ENCODE results near the gene HCN4. TPM values are rescaled to one million over a fixed set of nuclear protein-coding genes. Genes with fewer than 3 reads are reported as not detected.

The HCN4 gene
- total and polyA plus RNA-seq, 2 experiments from 2014 or later: 2.4 to 10.6 TPM

- no peak for TF ChIP-seq ZNF114 (CRISPR knock-in tag; IDR thresholded peaks at IDR 0.05)
- TF ChIP-seq EZH2phosphoT487 (IDR thresholded peaks at IDR 0.05; ENCODE audit: unreplicated experiment): no peak
- TF ChIP-seq REST (IDR thresholded peaks at IDR 0.05; ENCODE audit: unreplicated experiment): no peak
- TF ChIP-seq JUNB (IDR thresholded peaks at IDR 0.05; ENCODE audit: unreplicated experiment): no peak
- TF ChIP-seq STAT1 (IDR thresholded peaks at IDR 0.05; ENCODE audit: unreplicated experiment): no peak
- no peak for TF ChIP-seq ZNF462 (CRISPR knock-in tag; IDR thresholded peaks at IDR 0.05)
- TF ChIP-seq ZNF331 (CRISPR knock-in tag; IDR thresholded peaks at IDR 0.05; ENCODE audit: low read depth): no peak
- no peak for TF ChIP-seq EZH2 (IDR thresholded peaks at IDR 0.05; ENCODE audit: low read depth, unreplicated experiment)
- TF ChIP-seq CTCF (conservative IDR thresholded peaks at IDR 0.05; ENCODE audit: low read depth in 2 of 2): no peak
- no peak for TF ChIP-seq POLR2AphosphoS5 (IDR thresholded peaks at IDR 0.05; ENCODE audit: low read depth)
- no peak for TF ChIP-seq ETS1 (IDR thresholded peaks at IDR 0.05)
- TF ChIP-seq NANOG (IDR thresholded peaks at IDR 0.05; ENCODE audit: borderline replicate concordance): no peak
- no peak for TF ChIP-seq CREB1 (CRISPR knock-in tag; IDR thresholded peaks at IDR 0.05; ENCODE audit: low read depth)
- Histone ChIP-seq H3K36me3 (ENCODE audit: insufficient read depth) (no peaks in the 10 kb centered on the region), H3K27ac (ENCODE audit: low read depth) (no peak overlapping the region), H4K20me1 (replicated peaks; ENCODE audit: insufficient read depth) (no peaks in the 10 kb centered on the region; the same call in none of the 2 replicates), H3F3A (replicated peaks; ENCODE audit: low read depth) (no peaks in the 10 kb centered on the region), H3K4me2 (no peak overlapping the region), H3K27me3 (ENCODE audit: insufficient read depth) (no peaks in the 10 kb centered on the region), H3K79me2 (replicated peaks; ENCODE audit: insufficient read depth) (peaks cover 51% of the 10 kb centered on the region), H2AFZ (no peak overlapping the region), H3K4me1 (ENCODE audit: insufficient read depth) (peaks cover 15% of the 10 kb centered on the region), H3K9me2 (ENCODE audit: insufficient read depth) (no peaks in the 10 kb centered on the region), H3K4me3 (no peak overlapping the region)
- ATAC-seq: no peak
- H3K4me1 Mint-ChIP-seq: peaks cover 35% of the 10 kb centered on the region
- H3K36me3 Mint-ChIP-seq (ENCODE audit: low read depth): no peaks in the 10 kb centered on the region
- H3K4me3 Mint-ChIP-seq: no peak overlapping the region
- H3K9me3 Mint-ChIP-seq: no peaks in the 10 kb centered on the region
- no peak for DNase-seq (ENCODE audit: low spot score)
- peaks cover 9% of the 10 kb centered on the region for H3K27me3 Mint-ChIP-seq (ENCODE audit: insufficient read depth, low read depth, poor library complexity)
- H3K27ac Mint-ChIP-seq: no peak overlapping the region; the same call in 1 of the 2 replicates
Measured at GRCh38 chr15:73357999-73358665, 10.6 kb downstream of the HCN4 start.

Data from GM23338 (cell line).